Measurements from ENCODE around the gene NBPF14. TPM values are rescaled to one million over a fixed set of nuclear protein-coding genes. Genes with fewer than 3 reads are reported as not detected.

Gene NBPF14
- total RNA-seq, 1 experiment from 2014 or later = 2.8 TPM

Other genes with a start within 250 kb of the NBPF14 start
- not detected in 2 replicates for gene PPIAL4G, start 112.7 kb downstream of the NBPF14 start, total RNA-seq (2014; rRNA removed; shearing (Covaris generic))
- gene NUDT4B, start 152.8 kb upstream of the NBPF14 start, total RNA-seq (2014; rRNA removed; shearing (Covaris generic)) = 6.1 and 21.0 TPM in 2 replicates
- gene PDE4DIP, start 248.4 kb upstream of the NBPF14 start, total RNA-seq (2014; rRNA removed; shearing (Covaris generic)) = 34.3 and 49.9 TPM in 2 replicates